GM19351 (cell line): ENCODE measurements around the gene DNAJC27.

Experiments
- ATAC-seq: cut with Tn5 transposase; IDR thresholded peaks from one replicate; pipeline ENCODE4 v1.9.1; 2021; ENCODE audit warnings: mild to moderate bottlenecking, moderate library complexity; ENCODE audit not compliant: unreplicated experiment

DNAJC27 gene

DNA sequence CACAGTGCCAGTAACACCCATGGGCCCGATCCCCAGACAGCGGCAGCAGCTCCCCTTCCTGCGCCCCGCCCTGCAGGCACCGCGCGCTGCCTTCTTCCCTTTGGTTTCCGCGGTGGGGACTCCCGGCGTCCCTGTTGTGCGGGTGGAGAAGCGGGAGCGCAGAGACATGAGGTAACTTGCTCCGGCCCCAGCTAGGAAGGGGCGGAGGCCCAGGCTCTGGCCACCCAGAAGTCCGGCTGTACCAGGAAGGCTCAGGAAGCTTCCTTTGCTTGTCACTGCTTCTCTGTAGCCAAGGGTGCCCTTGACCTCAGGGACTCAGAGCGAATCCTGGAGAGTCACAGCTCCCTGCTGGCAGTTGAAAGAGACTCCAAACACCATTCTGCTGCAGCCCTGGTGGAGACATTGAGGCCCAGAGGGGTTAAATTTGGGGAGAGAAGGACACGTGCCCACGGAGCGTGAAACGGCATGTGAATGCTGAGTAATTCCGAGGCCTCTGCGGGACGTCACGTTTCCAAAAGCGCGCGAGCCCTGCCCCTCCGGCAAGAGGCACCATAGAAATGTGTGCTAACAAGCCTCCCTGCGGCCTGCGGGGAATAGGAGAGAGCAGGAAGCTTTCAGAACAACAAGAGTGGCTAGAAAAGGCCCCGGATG, 45.0 kb downstream of the DNAJC27 start:
- ATAC-seq: peak; percentile 39

DNA sequence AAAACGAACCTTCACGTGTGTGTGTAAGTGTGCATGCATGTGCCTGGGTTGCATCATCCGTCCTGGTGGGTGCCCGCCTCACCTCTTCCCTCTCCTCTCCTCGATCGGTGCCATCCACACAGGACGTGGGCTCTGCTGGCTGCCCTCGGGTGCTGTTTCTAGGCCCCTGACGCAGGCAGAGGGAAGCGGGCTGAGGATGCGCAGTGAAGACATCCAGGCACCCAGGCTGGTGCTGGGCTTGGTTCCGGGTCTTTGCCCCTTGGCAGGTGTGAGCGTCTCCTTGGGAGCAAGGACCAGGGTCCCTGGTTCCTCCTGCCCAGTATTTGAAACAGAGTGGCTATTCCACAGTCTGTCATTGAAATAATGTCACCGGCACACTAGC, 45.5 kb downstream of the DNAJC27 start:
- no peak for ATAC-seq

DNA sequence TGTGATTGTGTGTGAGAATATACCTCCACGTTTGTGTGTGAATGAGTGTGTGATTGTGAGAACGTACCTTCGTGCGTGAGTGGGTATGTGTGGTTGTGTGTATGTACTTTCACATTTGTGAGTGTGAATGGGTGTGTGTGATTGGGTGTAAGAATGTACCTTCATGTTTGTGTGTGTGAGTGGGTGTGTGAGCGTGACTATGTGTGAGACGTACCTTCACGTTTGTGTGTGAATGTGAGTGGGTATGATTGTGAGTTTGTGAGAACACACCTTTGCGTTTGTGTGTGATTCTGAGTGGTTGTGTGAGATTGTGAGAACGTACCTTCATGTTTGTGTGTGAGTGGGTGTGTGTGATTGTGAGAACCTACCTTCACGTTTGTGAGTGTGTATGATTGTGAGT, 45.9 kb downstream of the DNAJC27 start:
- ATAC-seq: no peak

GRCh38 chr2:24924732-24925131, 47.0 kb downstream of the DNAJC27 start:
- no peak for ATAC-seq

- ATAC-seq: no peak
Observed at GRCh38 chr2:24924266-24924665, 47.5 kb downstream of the DNAJC27 start.

DNA sequence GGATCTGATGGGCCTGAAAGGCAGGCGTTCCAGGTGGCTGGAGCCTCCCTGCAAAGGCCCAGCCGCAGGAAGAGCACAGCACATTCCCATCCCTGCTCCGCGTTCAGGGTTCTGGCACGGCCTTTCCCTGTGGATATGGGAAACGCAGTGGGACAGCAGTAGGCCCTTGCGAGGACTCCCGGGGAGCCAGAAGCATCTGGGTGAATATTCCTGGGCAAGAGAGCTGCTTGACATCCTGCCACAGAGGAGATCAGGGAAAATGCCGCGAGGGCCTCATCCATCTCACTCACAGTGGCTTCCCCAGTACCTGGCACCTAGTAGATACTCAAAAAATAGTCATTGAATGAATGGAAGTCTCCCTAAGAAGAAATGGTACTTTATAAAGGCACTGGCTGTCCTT, 48.6 kb downstream of the DNAJC27 start:
- no peak for ATAC-seq

DNA sequence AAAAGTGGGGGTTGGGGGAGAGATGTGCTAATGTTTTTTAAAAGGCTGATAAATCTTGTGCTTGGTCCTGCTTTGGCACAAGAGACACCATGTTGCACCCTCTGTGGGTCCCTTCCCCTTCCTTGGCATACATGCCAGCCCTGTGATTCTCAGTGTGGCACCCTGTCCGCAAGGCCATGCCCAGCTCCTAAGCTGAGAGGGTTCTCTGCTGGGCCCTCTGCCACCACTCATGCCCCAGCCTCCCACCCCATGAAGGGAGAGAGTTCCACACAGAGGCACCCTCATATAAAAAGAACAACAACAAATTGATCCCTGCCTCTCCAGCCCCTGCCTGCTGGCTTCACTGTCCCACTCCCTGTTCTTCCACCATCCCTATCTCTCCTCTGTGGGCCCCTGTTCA, 49.2 kb downstream of the DNAJC27 start:
- no peak for ATAC-seq

DNA sequence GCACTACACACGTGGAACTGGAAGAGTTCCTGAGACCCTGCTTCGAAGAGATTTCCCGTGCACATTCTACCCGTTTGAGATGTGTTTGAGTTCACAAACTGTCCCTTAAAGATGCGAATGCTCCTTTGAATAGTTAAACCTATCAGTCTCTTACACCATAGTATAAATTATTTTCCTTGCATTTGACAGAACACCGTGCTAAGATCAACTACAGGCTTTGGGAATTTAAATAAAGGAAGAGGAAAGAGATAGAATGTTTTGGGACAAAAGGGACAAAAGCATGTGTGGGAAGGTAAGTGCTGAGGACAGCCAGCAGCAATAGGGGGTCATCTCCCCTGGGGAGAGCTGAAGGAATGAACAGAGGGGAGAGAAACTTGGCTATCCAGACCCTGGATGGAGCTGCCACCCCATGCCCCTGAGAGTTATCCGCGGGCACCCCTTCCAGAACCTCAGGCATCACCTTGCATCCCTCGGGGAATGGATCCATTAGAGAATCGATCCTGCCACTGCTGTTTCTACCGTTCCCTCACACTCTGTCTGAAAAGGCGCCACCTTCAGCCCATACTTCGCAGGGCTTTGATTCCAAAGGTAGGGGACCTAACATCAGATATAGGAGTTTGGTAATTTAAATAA, 50.8 kb downstream of the DNAJC27 start:
- ATAC-seq: no peak

GRCh38 chr2:24920098-24920808, 51.5 kb downstream of the DNAJC27 start, which contains the start of gene ADCY3:
Gene ADCY3, minus strand, starts transcription at chr2:24920237. Its CDS starts 1,250 bp downstream, at chr2:24918987.
- ATAC-seq: peak; percentile 56

GRCh38 chr2:24919506-24920097, 52.2 kb downstream of the DNAJC27 start:
- ATAC-seq: peak; percentile 21

DNA sequence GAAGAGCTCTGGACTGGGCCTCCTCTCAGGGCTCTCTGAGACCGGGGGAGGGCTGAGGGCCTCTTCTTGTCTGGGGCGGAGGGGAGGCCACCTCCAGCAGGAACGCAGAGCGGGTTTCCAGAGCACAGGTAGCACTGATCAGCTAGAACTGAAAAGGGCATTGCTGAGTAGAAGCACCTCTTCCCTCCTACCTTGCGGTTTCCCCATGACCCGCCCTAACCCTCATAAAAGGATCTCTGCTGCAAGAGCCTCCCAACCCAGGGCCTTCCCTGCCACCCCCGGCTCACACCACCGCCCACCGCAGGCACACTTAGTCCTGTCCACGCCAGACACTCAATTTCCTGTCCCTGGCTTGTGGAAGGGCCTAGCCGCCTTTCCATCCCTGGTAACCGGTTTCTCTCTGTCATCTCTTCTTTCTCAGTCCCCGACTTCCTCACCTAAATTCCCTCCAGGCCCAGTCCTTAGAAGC, 52.7 kb downstream of the DNAJC27 start:
- no peak for ATAC-seq

DNA sequence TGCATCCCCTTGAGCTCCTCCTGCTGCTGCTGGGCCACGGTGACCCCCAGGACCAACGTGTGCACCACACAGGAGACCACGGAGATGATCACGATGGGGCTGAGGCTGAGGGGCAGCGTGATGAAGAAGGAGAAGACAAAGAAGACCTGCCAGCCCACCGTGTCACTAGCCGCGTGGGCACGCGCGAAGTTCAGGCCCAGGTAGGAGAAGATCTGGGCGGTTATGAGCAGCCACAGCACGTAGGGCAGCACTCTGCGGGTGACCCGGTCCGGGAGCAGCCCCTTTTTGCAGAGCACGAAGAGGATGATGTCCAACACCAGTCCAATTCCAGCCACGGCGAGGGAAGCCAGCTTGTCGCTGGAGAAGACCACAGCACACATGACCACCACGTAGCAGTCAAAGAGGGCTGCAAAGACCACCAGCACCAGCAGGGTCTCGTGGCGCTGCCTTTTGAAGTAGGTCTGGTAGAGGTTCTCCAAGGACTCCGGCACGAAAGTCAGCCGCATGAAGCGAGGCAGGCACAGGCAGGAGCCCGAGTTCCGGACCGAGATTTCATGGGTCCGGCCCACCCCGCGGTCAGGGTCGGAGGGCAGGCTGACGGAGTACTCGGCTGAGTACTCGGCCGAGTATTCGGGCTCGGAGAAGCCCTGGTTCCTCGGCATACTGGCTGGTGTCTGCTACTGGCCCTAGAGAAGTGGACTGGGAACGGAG, 53.3 kb downstream of the DNAJC27 start:
- ATAC-seq: no peak

- no peak for ATAC-seq
Observed at GRCh38 chr2:24917731-24918325, 53.9 kb downstream of the DNAJC27 start.

DNA sequence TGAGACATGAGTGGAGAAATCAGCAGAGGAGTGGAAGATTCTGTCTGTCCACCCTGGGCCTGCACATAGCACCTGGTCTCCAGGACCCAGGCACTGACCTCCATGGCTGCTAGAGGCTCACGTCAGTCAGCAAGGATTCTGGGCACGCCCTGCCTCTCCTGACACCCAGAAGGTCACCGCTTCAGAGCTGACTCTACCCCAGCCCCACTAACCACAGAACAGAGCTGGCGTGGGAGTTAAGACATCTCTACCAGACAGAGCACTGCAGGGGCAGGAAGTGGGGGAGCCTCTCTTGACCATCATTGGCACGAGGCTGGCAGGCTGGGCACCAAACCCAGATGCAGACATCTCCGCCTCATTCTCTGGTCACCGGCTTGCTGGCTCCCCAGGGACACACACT, 54.7 kb downstream of the DNAJC27 start:
- ATAC-seq: peak; percentile 44

- no peak for ATAC-seq
Observed at GRCh38 chr2:24915796-24916195, 56.0 kb downstream of the DNAJC27 start.

DNA sequence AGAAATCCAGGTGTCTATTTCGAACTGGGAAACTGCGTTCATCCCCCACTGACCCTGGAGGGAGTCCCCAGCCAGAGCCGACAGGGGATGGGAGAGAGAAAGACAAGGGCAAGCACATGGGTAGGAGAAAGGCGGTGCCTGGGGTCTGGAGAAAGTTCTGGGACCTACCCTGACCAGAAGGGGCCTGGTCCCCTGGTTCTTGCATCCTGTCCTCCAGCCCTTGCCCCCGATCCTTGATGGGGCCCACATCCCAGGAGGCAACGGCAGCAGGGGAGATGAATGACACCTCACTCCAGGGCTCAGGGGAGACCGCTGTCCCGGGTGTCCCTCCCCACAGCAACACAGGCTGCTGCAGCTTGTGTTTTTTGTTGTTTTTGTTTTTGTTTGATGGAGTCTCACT, 56.6 kb downstream of the DNAJC27 start:
- ATAC-seq: no peak

DNA sequence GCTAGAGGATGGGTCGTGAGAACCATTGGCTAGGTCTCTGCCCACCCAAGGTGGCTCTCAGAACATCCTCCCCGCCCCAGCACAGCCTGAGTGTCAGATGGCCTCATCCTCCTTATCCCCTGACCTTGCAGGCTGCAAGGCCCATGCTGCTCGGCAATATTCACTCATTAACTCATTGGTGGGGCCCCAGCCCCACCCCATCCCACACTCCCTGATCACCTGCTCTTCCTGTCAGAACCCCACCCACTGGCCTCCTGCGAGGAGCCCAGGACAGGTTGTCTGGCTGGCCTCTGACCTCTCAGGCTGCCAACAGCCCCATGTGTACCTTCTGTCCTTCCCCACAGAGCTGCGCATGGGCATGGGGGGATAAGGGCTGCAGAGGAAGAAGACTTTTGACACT, 57.0 kb downstream of the DNAJC27 start:
- no peak for ATAC-seq

- no peak for ATAC-seq
Observed at GRCh38 chr2:24913911-24914310, 57.8 kb downstream of the DNAJC27 start.

- no peak for ATAC-seq
Observed at GRCh38 chr2:24912986-24913385, 58.8 kb downstream of the DNAJC27 start.

GRCh38 chr2:24912523-24912922, 59.2 kb downstream of the DNAJC27 start:
- ATAC-seq: no peak

DNA sequence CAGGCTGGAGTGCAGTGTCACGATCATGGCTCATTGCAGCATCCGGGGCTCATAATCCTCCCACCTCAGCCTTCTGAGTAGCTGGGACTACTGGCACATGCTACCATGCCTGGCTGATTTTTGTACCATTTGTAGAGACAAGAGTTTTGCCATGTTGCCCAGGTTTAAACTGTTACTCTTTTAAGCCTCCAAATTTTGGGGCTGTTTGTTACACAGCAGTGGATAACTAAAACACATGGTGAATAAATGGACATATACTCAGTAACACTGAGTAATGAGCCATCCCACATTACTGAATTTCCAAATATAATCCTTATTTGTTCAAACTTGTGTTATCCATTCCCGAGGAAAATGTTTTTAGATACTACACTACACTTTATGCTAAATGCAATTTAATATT, 61.5 kb downstream of the DNAJC27 start:
- no peak for ATAC-seq
